H1 (cell line): ENCODE results near the gene ARHGAP26. TPM values are rescaled to one million over a fixed set of nuclear protein-coding genes. Genes with fewer than 3 reads are reported as not detected.

Experiments
- ATF2 ChIP-seq: IDR thresholded peaks from 2 replicates; pipeline ENCODE4 v1.6.1; 2012; ENCODE audit warnings: low read length, inconsistent platforms
- HDAC6 ChIP-seq: IDR thresholded peaks from one replicate; pipeline ENCODE4 v1.7.1; 2012; ENCODE audit warnings: low read depth, mild to moderate bottlenecking, inconsistent platforms, low read length, moderate library complexity
- KDM5A ChIP-seq: fragments of 200-600 bp; IDR thresholded peaks from 2 replicates; pipeline ENCODE4 v1.7.1; 2012; ENCODE audit warnings: mild to moderate bottlenecking, low read length, inconsistent platforms, mixed read lengths
- RAD21 ChIP-seq, 2 experiments: IDR thresholded peaks in 1 of 2; conservative IDR thresholded peaks in 1 of 2; 2 replicates each; pipeline ENCODE4 v1.6.1; 2011; ENCODE audit warnings: low read depth in 2 of 2, low read length in 2 of 2, improper control_type of control experiment in 1 of 2, inconsistent platforms in 1 of 2, mild to moderate bottlenecking in 1 of 2, moderate library complexity in 1 of 2
- SIRT6 ChIP-seq: IDR thresholded peaks from one replicate; pipeline ENCODE4 v1.7.1; 2012; ENCODE audit warnings: low read length, inconsistent platforms
- polyA plus RNA-seq, 7 experiments: library from polyadenylated mRNA; depleted of rRNA in 3 of 7; stranded (reverse) in 5 of 7; unstranded in 2 of 7; fragments of >200 nt in 5 of 7; fragments of 200-250 nt in 2 of 7; gene quantifications; 1 replicate in 5 of 7; 2 replicates in 1 of 7; 4 replicates in 1 of 7; pipeline versions ENCODE4 v1.2.1 to v1.2.3, GENCODE V29; 2011 to 2013; ENCODE audit warnings: missing spikeins in 2 of 7, mixed read lengths in 2 of 7
- total RNA-seq: library from RNA; stranded (reverse); fragmentation: NEBNext Ultra II Directional; extraction: Animal tissue kit (Norgen Biotek cat#: 25700); gene quantifications from 2 replicates; pipeline ENCODE4 v1.2.1, GENCODE V29; 2021

Gene ARHGAP26
- total and polyA plus RNA-seq, 2 of the 8 experiments (the other 6 are each of a cell fraction or from before 2014, with no cell fraction given): 7.1 to 24.8 TPM

DNA sequence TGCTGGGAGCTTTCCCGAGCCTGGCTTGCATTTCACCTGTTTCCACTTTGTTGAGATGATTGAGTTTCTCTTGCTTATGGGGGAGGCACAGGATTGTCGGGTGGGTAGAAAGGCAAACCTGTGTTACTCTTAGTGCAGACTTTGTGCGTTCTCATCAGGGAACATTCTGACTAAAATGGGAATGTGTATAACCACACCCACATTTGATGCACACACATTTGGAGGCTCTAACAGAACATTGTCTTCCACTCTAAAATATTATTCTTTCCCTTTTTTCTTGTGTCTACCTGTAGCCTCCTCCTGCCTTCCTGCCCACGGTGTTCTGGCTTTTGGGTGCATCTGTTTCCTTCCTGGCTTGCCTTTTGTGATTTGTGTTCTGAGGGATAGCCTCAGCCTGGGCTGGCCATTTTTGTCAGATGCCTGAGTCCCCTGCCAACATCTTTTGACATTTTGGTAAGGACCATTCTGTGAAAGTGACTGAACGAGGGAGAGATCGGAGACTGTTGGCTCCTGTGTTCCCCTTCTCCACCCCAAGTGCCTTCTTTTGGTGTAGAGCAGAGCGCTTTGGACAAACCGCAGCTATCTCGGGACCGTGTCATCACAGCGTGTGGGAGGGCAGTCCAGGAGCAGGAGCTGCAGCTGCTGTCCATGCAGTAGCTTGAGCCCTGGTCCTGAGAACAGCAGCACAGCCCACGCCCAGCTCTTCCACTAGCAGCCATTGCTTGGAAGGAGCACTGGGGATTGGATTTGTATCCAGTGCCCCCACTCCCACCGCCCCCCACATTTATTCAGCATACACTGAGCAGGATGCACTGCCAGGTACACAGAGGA lies 101.4 kb downstream of the ARHGAP26 start (continued):
- no peak for TF ChIP-seq SIRT6
- no peak for TF ChIP-seq HDAC6
- no peak for TF ChIP-seq ATF2
- TF ChIP-seq RAD21 (IDR thresholded peaks at IDR 0.05 in 1 of 2, conservative IDR thresholded peaks at IDR 0.05 in 1 of 2; ENCODE audit: low read depth in 2 of 2, low read length in 2 of 2): no peak
- TF ChIP-seq KDM5A: no peak
